HG02610 (cell line): ENCODE measurements around the gene PARD3.
"Not testable (repeated sequence)": the region's sequence is repeated elsewhere in the genome, so short reads cannot be mapped to it uniquely, and the experiment has no call there.

Experiments used
- ATAC-seq: cut with Tn5 transposase; IDR thresholded peaks from one replicate; pipeline ENCODE4 v1.9.1; 2021; ENCODE audit warnings: mild to moderate bottlenecking, moderate library complexity; ENCODE audit not compliant: unreplicated experiment

The PARD3 gene

GRCh38 chr10:34746094-34746493 lies 69.0 kb downstream of the PARD3 start:
- no peak for ATAC-seq

GRCh38 chr10:34745244-34745643 lies 69.9 kb downstream of the PARD3 start:
- ATAC-seq, result no peak

GRCh38 chr10:34744590-34744989 lies 70.5 kb downstream of the PARD3 start:
- no peak for ATAC-seq

- ATAC-seq, result no peak
Measured at GRCh38 chr10:34743814-34744213, 71.3 kb downstream of the PARD3 start.

GRCh38 chr10:34742456-34742855 lies 72.6 kb downstream of the PARD3 start:
- no peak for ATAC-seq

- ATAC-seq, result not testable (repeated sequence)
Measured at GRCh38 chr10:34741087-34741486, 74.0 kb downstream of the PARD3 start.

GRCh38 chr10:34740321-34740720 lies 74.8 kb downstream of the PARD3 start:
- ATAC-seq, result no peak

GRCh38 chr10:34739915-34740314 lies 75.2 kb downstream of the PARD3 start:
- ATAC-seq, result no peak

- no peak for ATAC-seq
Measured at GRCh38 chr10:34737772-34738169, 77.3 kb downstream of the PARD3 start.

- ATAC-seq, result no peak
Measured at GRCh38 chr10:34736976-34737771, 77.9 kb downstream of the PARD3 start.

GRCh38 chr10:34734918-34735317 lies 80.2 kb downstream of the PARD3 start:
- ATAC-seq, result no peak

- no peak for ATAC-seq
Measured at GRCh38 chr10:34732926-34733325, 82.2 kb downstream of the PARD3 start.

GRCh38 chr10:34731885-34732701 lies 83.0 kb downstream of the PARD3 start:
- no peak for ATAC-seq

- ATAC-seq, result no peak
Measured at GRCh38 chr10:34731213-34731612, 83.9 kb downstream of the PARD3 start.

GRCh38 chr10:34730726-34731125 lies 84.4 kb downstream of the PARD3 start:
- no peak for ATAC-seq

- no peak for ATAC-seq
Measured at GRCh38 chr10:34729619-34730018, 85.5 kb downstream of the PARD3 start.

GRCh38 chr10:34728361-34728760 lies 86.7 kb downstream of the PARD3 start:
- no peak for ATAC-seq

GRCh38 chr10:34727595-34728033 lies 87.5 kb downstream of the PARD3 start:
- ATAC-seq, result no peak

- no peak for ATAC-seq
Measured at GRCh38 chr10:34726862-34727261, 88.2 kb downstream of the PARD3 start.

GRCh38 chr10:34723750-34724149 lies 91.3 kb downstream of the PARD3 start:
- ATAC-seq, result no peak

- no peak for ATAC-seq
Measured at GRCh38 chr10:34722404-34722803, 92.7 kb downstream of the PARD3 start.

GRCh38 chr10:34721208-34721840 lies 93.8 kb downstream of the PARD3 start:
- no peak for ATAC-seq
